Cardiac fibroblast (primary cell): Measurements from ENCODE around the gene NMRAL1.

Experiments used
- DNase-seq, 2 donors: peaks; one replicate each; pipeline versions ENCODE4 v3.0.0 to v3.0.0-alpha.2; 2010; ENCODE audit warnings: low read depth in 2 of 2
- H3K4me3 ChIP-seq, 2 donors: replicated peaks in 1 of 2; 1 replicate in 1 of 2; 2 replicates in 1 of 2; pipeline ENCODE4 v1.5.1; 2011; ENCODE audit warnings: low read depth in 2 of 2, low read length in 2 of 2, mild to moderate bottlenecking in 2 of 2, moderate library complexity in 1 of 2
- CTCF ChIP-seq: IDR thresholded peaks from one replicate; pipeline ENCODE4 v1.5.1; 2011; ENCODE audit warnings: low read depth, mild to moderate bottlenecking, low read length, inconsistent platforms

The NMRAL1 gene

DNA sequence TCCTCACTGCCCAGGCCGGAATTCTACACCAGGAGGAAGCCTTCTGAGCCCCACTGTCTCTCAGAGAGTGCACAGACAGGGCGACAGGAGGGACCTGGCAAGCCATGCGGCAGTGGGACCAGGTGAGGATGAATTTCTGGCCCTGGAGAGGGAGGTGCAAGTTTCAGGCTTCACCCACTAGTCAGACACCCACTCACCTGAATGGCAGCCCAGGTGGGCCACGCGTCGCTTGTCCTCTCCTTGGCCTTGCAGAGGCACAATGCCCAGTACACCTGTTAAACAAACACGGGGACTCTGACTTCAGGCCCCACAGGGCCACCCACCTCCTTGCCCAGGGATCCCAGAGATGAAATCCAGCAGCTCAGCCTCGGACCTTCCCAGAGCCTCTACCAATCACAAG lies 62.3 kb downstream of the NMRAL1 start:
- no peak overlapping the region for H3K4me3 ChIP-seq
- TF ChIP-seq CTCF = no peak
- no peak for DNase-seq
